ENCODE data around the gene DLG2.

DLG2 gene

DNA sequence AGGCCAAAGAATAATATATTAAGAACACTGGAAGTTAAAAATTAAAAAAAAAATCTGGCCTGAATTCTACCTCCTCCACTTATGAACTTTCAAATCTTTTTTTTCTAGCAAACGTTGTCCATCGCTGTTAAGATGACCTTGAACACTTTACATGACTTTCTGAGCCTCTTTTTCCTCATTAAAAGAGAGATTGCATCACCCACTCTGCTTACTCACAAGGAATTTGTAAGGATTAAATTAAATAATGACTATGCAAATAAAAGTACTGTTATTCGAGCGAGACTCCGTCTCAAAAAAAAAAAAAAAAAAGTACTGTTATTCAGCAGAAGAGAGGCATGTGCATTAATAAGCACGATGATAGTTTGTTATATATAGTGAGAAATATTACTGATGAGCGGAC, 2055.8 kb downstream of the DLG2 start:
- no peak for FAIRE-seq

DNA sequence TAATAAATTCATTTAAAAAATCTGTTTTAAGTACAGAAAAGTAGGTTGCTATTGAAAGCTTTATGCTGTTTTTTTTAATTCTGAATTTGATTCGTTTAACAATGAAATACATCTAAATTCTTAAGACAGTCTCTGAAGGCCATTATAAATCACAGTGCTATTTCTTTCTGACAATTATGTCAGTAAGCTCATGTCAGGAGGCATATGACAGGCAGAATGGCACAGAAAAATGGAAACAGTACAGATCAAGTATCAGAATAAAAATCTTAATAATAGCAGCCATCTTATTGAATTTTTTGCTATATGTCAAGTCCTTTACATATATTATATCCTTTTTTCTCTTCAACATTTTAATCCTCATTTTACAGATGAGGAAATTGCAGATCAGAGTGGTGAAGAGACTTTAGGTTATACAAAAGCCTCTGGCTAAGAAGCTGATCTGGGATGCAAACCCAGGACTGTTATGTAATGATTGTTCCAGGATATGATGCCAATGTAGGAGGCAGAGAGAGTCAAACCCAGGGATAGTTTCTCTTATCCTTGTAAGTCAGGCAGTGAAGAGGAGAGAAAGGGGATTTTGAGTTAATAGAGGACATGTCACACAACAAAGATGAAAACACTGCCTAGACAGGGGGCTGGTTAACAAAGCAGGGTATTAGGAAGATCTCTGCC, 2057.9 kb downstream of the DLG2 start:
- FAIRE-seq, result no peak
- TF ChIP-seq, protein P1, sequence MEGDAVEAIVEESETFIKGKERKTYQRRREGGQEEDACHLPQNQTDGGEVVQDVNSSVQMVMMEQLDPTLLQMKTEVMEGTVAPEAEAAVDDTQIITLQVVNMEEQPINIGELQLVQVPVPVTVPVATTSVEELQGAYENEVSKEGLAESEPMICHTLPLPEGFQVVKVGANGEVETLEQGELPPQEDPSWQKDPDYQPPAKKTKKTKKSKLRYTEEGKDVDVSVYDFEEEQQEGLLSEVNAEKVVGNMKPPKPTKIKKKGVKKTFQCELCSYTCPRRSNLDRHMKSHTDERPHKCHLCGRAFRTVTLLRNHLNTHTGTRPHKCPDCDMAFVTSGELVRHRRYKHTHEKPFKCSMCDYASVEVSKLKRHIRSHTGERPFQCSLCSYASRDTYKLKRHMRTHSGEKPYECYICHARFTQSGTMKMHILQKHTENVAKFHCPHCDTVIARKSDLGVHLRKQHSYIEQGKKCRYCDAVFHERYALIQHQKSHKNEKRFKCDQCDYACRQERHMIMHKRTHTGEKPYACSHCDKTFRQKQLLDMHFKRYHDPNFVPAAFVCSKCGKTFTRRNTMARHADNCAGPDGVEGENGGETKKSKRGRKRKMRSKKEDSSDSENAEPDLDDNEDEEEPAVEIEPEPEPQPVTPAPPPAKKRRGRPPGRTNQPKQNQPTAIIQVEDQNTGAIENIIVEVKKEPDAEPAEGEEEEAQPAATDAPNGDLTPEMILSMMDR (IDR thresholded peaks at IDR 0.05; ENCODE audit: insufficient read depth, missing control alignments), result no peak
- no peak for DNase-seq (ENCODE audit: insufficient read length, low spot score)

More for the DNA sequence above, 2055.8 kb downstream of the DLG2 start:
- no peak for DNase-seq (ENCODE audit: insufficient read length, low spot score)
- TF ChIP-seq, protein P1 (IDR thresholded peaks at IDR 0.05; ENCODE audit: insufficient read depth, missing control alignments), result no peak

DNA sequence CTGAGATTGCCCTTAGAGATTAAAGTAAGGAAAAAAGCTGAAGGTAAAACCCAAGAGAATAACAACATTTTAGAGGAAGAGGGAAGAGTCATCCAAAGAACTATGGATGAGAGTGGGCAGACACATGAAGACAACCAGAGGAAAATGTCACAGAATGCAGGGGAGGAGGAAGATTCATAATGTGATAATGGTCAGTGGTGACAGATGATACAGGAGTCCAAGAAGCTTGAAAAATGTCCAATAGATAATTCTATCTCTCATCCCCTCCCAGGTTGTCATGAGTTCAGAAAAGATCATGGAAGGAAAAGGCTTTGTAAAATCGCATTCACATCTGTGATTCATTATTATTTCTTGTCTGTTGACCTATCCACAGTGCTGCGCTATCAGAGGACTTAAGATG, 2058.6 kb downstream of the DLG2 start:
- no peak for FAIRE-seq
- DNase-seq (ENCODE audit: insufficient read length, low spot score), result no peak
- TF ChIP-seq, protein P1 (IDR thresholded peaks at IDR 0.05; ENCODE audit: insufficient read depth, missing control alignments), result no peak

DNA sequence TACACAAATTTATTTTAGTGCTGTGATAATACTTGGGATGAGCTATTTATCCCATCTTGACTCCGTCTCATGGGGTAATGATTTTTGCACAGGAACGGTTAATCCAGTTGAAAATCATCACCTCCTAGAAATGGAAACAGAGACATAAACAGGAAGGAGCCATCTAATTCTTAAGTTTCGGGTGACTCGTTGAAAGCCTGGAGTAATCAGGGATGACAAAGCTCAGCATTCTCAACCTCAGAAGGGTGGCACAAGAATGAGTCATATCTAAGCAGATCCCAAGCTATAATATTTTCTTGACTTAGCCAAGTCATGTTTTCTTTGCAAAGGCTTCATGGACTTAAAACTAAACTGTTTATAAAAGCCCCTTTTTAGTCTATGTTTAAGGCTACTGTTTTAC, 2060.2 kb downstream of the DLG2 start:
- DNase-seq (ENCODE audit: insufficient read length, low spot score), result no peak
- no peak for FAIRE-seq
- TF ChIP-seq, protein P1 (IDR thresholded peaks at IDR 0.05; ENCODE audit: insufficient read depth, missing control alignments), result no peak

DNA sequence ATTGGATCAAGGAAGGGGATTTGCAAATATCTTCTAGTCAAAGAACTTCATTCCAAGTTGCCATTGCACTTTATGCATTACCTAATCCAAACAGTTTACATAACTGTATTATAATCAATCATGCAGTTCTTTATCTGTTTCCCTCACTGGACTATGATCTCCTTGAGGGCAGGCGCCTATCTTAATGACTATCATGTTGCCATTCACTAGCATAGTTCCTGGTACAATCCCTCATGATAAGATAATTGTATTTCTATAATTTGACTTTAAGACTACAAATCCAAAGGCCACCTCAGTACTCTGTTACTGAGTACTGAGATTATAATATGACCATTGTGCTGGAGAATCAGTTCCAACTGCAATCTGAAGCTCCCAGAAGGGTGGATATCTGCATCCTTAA, 2062.3 kb downstream of the DLG2 start:
- FAIRE-seq, result no peak
- TF ChIP-seq, protein P1 (IDR thresholded peaks at IDR 0.05; ENCODE audit: insufficient read depth, missing control alignments), result no peak
- DNase-seq (ENCODE audit: insufficient read length, low spot score), result no peak

DNA sequence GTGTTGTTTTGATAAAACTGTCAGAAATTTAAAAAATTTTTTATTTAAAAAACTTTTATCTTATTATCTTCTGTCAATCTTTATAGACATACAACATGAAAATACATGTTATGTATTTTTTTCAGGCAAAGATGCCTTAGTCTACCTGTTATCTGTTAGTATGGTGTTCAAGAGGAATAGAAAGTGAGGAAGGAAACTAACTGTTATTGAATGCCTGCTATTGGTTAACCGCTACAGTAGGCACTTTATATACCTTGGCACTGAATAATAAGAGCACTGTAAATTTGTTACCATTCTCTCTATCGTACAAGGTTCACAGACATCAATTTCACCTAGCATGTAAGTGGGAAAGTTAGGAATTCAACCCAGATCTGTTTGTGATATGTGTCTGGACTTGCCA, 2068.9 kb downstream of the DLG2 start:
- FAIRE-seq, result no peak
- DNase-seq (ENCODE audit: insufficient read length, low spot score), result no peak
- TF ChIP-seq, protein P1 (IDR thresholded peaks at IDR 0.05; ENCODE audit: insufficient read depth, missing control alignments), result no peak

DNA sequence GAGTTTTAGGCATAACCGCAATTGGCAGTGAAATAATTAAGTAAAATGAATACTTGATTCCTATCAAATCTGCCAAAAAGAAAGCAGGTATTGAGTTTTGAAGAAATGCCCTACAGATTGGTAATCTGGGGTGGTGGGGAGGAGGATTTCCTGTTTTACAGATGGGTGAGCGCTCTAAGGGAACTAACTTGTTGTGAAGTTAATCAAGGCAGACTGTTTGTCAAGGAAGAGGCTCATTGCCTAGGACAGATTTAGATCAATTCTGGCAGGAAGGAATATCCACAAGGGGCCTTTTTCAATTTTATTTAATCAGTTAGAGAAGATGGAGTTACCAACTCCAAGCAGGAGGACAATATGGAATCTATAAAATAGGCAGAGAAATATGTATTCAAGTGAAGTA, 2069.5 kb downstream of the DLG2 start:
- FAIRE-seq (no peak), DNase-seq (ENCODE audit: insufficient read length, low spot score) (no peak)
- TF ChIP-seq, protein P1 (IDR thresholded peaks at IDR 0.05; ENCODE audit: insufficient read depth, missing control alignments), result no peak
